Psoas muscle (tissue), 8 donors: ENCODE data around the gene BARHL1. TPM values are rescaled to one million over a fixed set of nuclear protein-coding genes. Genes with fewer than 3 reads are reported as not detected.

Experiments used
- ATAC-seq, 4 donors: fragments of 200-7000 bp; cut with Tn5 transposase; one replicate each; pipeline ENCODE4 v1.9.1; 2020; ENCODE audit warnings: moderate library complexity in 3 of 4, mild to moderate bottlenecking in 2 of 4
- DNase-seq, 2 donors: peaks; one replicate each; pipeline ENCODE4 v3.0.0-alpha.2; 2020
- H3K27ac ChIP-seq: fragments of 200-600 bp; one replicate; pipeline ENCODE4 v1.8.0; 2022
- H3K27me3 ChIP-seq, 3 donors: fragments of 200-600 bp in 1 of 3; one replicate each; pipeline versions ENCODE4 v1.6.1 to v1.8.0; 2013 to 2022; ENCODE audit warnings: low read length in 2 of 3, mild to moderate bottlenecking in 2 of 3, moderate library complexity in 1 of 3; ENCODE audit not compliant: insufficient read depth in 3 of 3
- H3K36me3 ChIP-seq, 2 donors: fragments of 200-600 bp in 1 of 2; one replicate each; pipeline versions ENCODE4 v1.6.1 to v1.8.0; 2013 to 2022; ENCODE audit warnings: low read depth in 1 of 2, mild to moderate bottlenecking in 1 of 2, moderate library complexity in 1 of 2; ENCODE audit not compliant: insufficient read depth in 1 of 2
- H3K4me1 ChIP-seq: fragments of 200-600 bp; one replicate; pipeline ENCODE4 v1.8.0; 2022
- H3K4me3 ChIP-seq: fragments of 200-600 bp; one replicate; pipeline ENCODE4 v1.8.0; 2022; ENCODE audit warnings: mild to moderate bottlenecking
- H3K9me3 ChIP-seq: fragments of 200-600 bp; one replicate; pipeline ENCODE4 v1.8.0; 2022
- WGBS, 3 donors: extraction: QIAGEN DNeasy Blood & Tissue Kit; methylation state at CpG; one replicate each; pipeline versions ENCODE4 v1.1.6 to v1.1.7; 2013; 5-methylcytosine and 5-hydroxymethylcytosine counted together
- intact Hi-C, 2 donors: fragments of 100-400 bp; cut with DNase I; formaldehyde crosslinking; loops; one replicate each; pipeline versions ENCODE4 v1.11.0 to v1.14.2; 2022
- polyA plus RNA-seq, 3 donors: library from polyadenylated mRNA; stranded (reverse); fragments of 200-250 nt; gene quantifications; one replicate each; pipeline ENCODE4 v1.2.3, GENCODE V29; 2013
- total RNA-seq, 4 donors: library from RNA; stranded (reverse); fragmentation: NEBNext Ultra II Directional in 2 of 4; extraction: Animal tissue kit (Norgen Biotek cat#: 25700) in 2 of 4; gene quantifications; one replicate each; pipeline versions ENCODE4 v1.2.1 to v1.2.4, GENCODE V29; 2021 to 2023
- TF ChIP-seq, protein P1 (sequence below): fragments of 200-600 bp; IDR thresholded peaks from one replicate; pipeline ENCODE4 v1.8.0; 2022; ENCODE audit warnings: antibody characterized with exemption
- donor health status: healthy with polysubstance abuse.
- donor health status: DM: no; HTN: no; CAD: no; lungs with moderate emphysema.
- donor health status: Bipolar disorder and iron deficiency.
- donor health status: healthy.
- donor health status: DM: yes; HTN: yes; CAD: no.
- donor health status: DM: no; HTN: no; CAD: no.
- donor health status: DM: no; HTN: no; CAD: no.
- donor health status: DM: yes; HTN: yes; CAD: no.

Gene BARHL1
- total and polyA plus RNA-seq, 7 donors, result not detected

DNA sequence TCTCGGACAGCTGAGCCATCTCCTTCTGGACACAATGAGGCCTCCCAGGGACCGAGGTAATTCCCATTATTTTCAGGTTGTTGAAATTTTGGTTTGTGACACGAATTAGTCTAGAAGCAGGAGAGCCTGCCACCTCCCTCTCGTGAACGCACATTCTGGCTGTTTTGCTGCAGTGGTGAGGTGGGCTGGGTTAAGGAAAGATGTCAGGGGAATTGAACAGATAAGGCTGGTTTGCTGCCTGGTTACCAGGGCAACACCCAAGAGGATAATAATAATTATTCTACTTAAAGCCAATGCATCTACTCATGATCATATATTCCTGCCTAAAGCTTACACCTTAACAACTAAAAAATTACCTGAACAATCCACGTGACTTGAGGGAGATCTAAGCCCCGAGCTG is 49.3 kb downstream of the BARHL1 start:
- Histone ChIP-seq H3K36me3 (peaks cover 0 to 57% of the 10 kb centered on the region in 2 donors), H3K4me1 (no peaks in the 10 kb centered on the region), H3K4me3 (no peak overlapping the region), H3K27me3 (no peaks in the 10 kb centered on the region), H3K9me3 (no peaks in the 10 kb centered on the region), H3K27ac (no peak overlapping the region)
- ATAC-seq, result no peak
- intact Hi-C loops, result no loop called here
- TF ChIP-seq, protein P1, sequence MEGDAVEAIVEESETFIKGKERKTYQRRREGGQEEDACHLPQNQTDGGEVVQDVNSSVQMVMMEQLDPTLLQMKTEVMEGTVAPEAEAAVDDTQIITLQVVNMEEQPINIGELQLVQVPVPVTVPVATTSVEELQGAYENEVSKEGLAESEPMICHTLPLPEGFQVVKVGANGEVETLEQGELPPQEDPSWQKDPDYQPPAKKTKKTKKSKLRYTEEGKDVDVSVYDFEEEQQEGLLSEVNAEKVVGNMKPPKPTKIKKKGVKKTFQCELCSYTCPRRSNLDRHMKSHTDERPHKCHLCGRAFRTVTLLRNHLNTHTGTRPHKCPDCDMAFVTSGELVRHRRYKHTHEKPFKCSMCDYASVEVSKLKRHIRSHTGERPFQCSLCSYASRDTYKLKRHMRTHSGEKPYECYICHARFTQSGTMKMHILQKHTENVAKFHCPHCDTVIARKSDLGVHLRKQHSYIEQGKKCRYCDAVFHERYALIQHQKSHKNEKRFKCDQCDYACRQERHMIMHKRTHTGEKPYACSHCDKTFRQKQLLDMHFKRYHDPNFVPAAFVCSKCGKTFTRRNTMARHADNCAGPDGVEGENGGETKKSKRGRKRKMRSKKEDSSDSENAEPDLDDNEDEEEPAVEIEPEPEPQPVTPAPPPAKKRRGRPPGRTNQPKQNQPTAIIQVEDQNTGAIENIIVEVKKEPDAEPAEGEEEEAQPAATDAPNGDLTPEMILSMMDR, result no peak
- DNase-seq, result no peak
- 88 to 92% (median 90%) methylated on average over 7 of the region's 7 CpGs for WGBS, 3 donors

DNA sequence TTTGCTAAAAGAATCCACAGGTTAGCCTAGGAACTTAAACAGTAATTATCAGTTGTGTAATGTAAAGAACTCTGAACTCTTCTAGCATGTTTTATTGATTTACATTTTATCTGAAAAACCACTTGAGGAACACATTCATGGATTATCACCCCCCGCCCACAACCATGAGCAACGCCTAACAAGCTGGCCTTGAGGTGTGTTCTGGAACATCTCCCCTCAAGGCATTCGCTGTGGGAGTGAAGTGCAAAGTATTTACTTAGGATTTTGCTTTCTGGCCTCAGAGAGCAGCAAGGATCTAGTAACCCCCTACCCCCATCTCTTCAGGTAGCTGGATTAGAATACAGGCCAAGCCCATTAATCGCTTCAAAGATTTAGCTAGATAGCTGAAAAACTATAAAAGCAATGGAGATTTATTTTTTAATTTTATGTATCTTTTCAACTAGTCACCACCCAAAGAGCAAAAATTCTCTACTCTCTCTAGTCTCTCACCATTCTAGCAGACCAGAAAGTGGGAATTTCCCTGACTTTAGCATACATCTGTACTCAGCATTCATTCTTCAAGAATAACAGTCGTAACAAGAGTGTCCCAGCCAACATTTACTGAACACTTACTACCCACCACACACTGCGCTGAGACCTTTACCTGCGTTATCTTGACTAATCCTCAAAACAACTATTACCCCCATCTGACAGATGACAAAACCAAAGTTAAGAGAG is 50.2 kb downstream of the BARHL1 start:
- Histone ChIP-seq H3K4me3 (no peak overlapping the region), H3K27me3 (no peaks in the 10 kb centered on the region), H3K9me3 (no peaks in the 10 kb centered on the region), H3K36me3 (peaks cover 0 to 49% of the 10 kb centered on the region in 2 donors), H3K4me1 (no peaks in the 10 kb centered on the region), H3K27ac (no peak overlapping the region)
- intact Hi-C loops, result no loop called here
- DNase-seq (no peak), ATAC-seq (no peak)
- WGBS, 3 donors, result 95 to 97% (median 96%) methylated on average over 7 of the region's 7 CpGs
- TF ChIP-seq, protein P1, result no peak

DNA sequence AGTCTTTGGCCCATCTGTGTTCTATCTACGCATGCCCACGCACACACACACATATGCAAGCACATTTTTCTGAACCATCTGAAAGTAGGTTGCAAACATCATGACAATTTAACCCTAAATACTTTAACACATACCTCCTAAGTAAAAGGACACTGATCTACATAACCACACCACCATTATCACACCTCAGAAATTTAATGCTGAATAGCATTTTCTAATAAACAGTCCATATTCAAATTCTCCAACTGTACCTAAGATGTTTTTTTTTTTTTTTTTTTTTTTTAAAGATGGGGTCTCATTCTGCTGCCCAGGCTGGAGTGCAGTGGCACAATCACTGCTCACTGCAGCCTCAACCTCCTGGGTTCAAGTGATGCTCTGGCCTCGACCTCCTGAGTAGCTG is 51.9 kb downstream of the BARHL1 start:
- no peaks in the 10 kb centered on the region for H3K4me1 ChIP-seq
- TF ChIP-seq, protein P1, result no peak
- no peaks in the 10 kb centered on the region for H3K27me3 ChIP-seq
- no peaks in the 10 kb centered on the region for H3K9me3 ChIP-seq
- ATAC-seq (no peak), DNase-seq (no peak)
- H3K4me3 ChIP-seq, result no peak overlapping the region
- intact Hi-C loops, result no loop called here
- H3K27ac ChIP-seq, result no peak overlapping the region
- peaks cover 3 to 46% of the 10 kb centered on the region in 2 donors for H3K36me3 ChIP-seq
- WGBS, 3 donors, result 94 to 100% (median 97%) methylated on average over 3 of the region's 3 CpGs

DNA sequence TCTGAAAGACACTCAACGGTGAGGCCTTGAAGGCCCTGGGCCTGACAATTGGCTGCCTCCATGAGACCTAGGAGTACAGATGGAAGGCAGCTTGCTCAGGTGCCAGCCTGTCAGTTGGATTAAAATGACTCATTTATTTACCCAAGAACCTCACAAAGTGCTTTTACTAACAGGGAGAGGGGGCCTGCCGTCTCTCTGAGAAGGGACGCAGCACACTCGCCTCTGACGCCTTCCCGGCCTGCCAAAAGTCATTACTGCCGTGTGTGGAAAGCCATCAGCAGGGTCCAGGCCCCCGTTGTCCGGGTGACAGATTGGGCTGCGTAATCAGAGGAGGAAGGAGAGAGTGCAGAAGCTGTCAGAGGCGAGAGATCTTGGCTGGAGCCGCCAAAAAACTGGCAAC is 54.9 kb downstream of the BARHL1 start:
- no peak for DNase-seq
- Histone ChIP-seq H3K36me3 (peaks cover 8 to 54% of the 10 kb centered on the region in 2 donors), H3K4me3 (no peak overlapping the region), H3K27ac (no peak overlapping the region), H3K27me3 (no peaks in the 10 kb centered on the region), H3K9me3 (no peaks in the 10 kb centered on the region), H3K4me1 (no peaks in the 10 kb centered on the region)
- 77 to 80% (median 79%) methylated on average over 12 of the region's 12 CpGs for WGBS, 3 donors
- no peak for ATAC-seq
- intact Hi-C loops, result no loop called here
- TF ChIP-seq, protein P1, result no peak

DNA sequence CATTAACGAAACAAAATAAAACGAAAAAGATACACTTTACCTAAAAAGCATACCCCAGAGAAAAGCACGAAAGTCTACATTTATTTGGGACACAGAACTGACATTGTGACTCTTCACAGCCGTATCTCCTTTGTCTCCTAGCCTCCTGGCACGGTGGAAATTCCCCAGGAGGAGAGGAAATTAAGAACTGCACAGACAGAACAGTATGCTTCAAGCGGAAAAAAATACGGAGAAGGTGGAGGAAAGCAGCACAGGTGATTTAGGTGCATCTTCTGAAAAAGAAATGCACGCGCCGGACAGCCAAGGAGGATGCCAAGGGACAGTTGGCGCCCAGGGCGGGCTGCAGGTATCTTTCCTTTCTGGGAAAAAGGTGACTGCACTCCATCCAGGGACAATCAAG is 55.4 kb downstream of the BARHL1 start:
- Histone ChIP-seq H3K27ac (no peak overlapping the region), H3K4me1 (no peaks in the 10 kb centered on the region), H3K27me3 (no peaks in the 10 kb centered on the region), H3K4me3 (no peak overlapping the region), H3K9me3 (no peaks in the 10 kb centered on the region), H3K36me3 (peaks cover 8 to 59% of the 10 kb centered on the region in 2 donors)
- TF ChIP-seq, protein P1, result no peak
- DNase-seq, result no peak
- intact Hi-C loops, result no loop called here
- 92 to 95% (median 94%) methylated on average over 12 of the region's 12 CpGs for WGBS, 3 donors
- ATAC-seq, result no peak
